PC-3 (cell line): ENCODE data around the gene ADAMTSL1. TPM values are rescaled to one million over a fixed set of nuclear protein-coding genes. Genes with fewer than 3 reads are reported as not detected.

Source experiments
- ATAC-seq: fragments of 200-7000 bp; cut with Tn5 transposase; 2 replicates; pipeline ENCODE4 v1.9.1; 2020; ENCODE audit warnings: mild to moderate bottlenecking, moderate library complexity
- BruUV-seq: library from RNA; stranded (reverse); fragments of 400-500 nt; replicated peaks from 2 replicates; lab custom pipeline; 2021; lab: Mats Ljungman, UMichigan
- CTCF ChIA-PET: fragments of 300-600 bp; sonication (Branson Sonifier 250); formaldehyde crosslinking; loops from one replicate; lab custom pipeline; 2022; ENCODE audit warnings: antibody characterized with exemption; lab: Charles Lee
- POLR2A ChIA-PET: fragments of 300-600 bp; sonication (Branson Sonifier 250); formaldehyde crosslinking; loops from one replicate; lab custom pipeline; 2022; ENCODE audit warnings: antibody characterized with exemption; ENCODE audit not compliant: unreplicated experiment; lab: Charles Lee
- DNase-seq: peaks from one replicate; pipeline ENCODE4 v3.0.0-alpha.2; 2015
- H2AFZ ChIP-seq: fragments of 300-600 bp; sonication (generic); 2 replicates; pipeline ENCODE4 v1.6.0; 2016; ENCODE audit warnings: antibody characterized with exemption, low read length
- H3F3A ChIP-seq: fragments of 300-600 bp; sonication (generic); one replicate; pipeline ENCODE4 v1.6.0; 2017; ENCODE audit warnings: antibody characterized with exemption, low read length, control low read depth, mild to moderate bottlenecking; ENCODE audit not compliant: unreplicated experiment
- H3K27ac ChIP-seq: fragments of 300-600 bp; sonication (generic); 2 replicates; pipeline ENCODE4 v1.5.1; 2016; ENCODE audit warnings: mild to moderate bottlenecking, low read length
- H3K27me3 ChIP-seq: fragments of 300-600 bp; sonication (generic); 2 replicates; pipeline ENCODE4 v1.6.1; 2016; ENCODE audit warnings: low read length, mixed read lengths
- H3K36me3 ChIP-seq: fragments of 300-600 bp; sonication (generic); 2 replicates; pipeline ENCODE4 v1.6.1; 2016; ENCODE audit warnings: low read depth, mixed run types, low read length, mixed read lengths
- H3K4me1 ChIP-seq: fragments of 300-600 bp; sonication (generic); 2 replicates; pipeline ENCODE4 v1.5.1; 2016; ENCODE audit warnings: low read length; ENCODE audit not compliant: insufficient read depth
- H3K4me2 ChIP-seq: fragments of 300-600 bp; sonication (generic); 2 replicates; pipeline ENCODE4 v1.6.0; 2016; ENCODE audit warnings: low read length
- H3K4me3 ChIP-seq: fragments of 300-600 bp; sonication (generic); 2 replicates; pipeline ENCODE4 v1.5.1; 2016; ENCODE audit warnings: mild to moderate bottlenecking, low read length, mixed read lengths
- H3K79me2 ChIP-seq: fragments of 300-600 bp; sonication (generic); 2 replicates; pipeline ENCODE4 v1.6.1; 2017; ENCODE audit warnings: low read length, mixed read lengths
- H3K9ac ChIP-seq: fragments of 300-600 bp; sonication (generic); 2 replicates; pipeline ENCODE4 v1.6.0; 2016; ENCODE audit warnings: mild to moderate bottlenecking, low read length
- H3K9me2 ChIP-seq: fragments of 300-600 bp; sonication (generic); replicated peaks from 2 replicates; pipeline ENCODE4 v1.6.1; 2016; ENCODE audit warnings: mixed run types, low read length, mixed read lengths
- H3K9me3 ChIP-seq: fragments of 300-600 bp; sonication (generic); 2 replicates; pipeline ENCODE4 v1.6.1; 2016; ENCODE audit warnings: low read length, mixed read lengths
- H4K20me1 ChIP-seq: fragments of 300-600 bp; sonication (generic); 2 replicates; pipeline ENCODE4 v1.6.1; 2016; ENCODE audit warnings: low read length, mixed read lengths
- EZH2 ChIP-seq: fragments of 300-600 bp; sonication (generic); IDR thresholded peaks from one replicate; pipeline ENCODE4 v1.6.1; 2017; ENCODE audit warnings: antibody characterized with exemption, mild to moderate bottlenecking, low read length; ENCODE audit not compliant: unreplicated experiment
- EZH2phosphoT487 ChIP-seq: fragments of 300-600 bp; sonication (generic); IDR thresholded peaks from 2 replicates; pipeline ENCODE4 v1.6.1; 2018; ENCODE audit warnings: mild to moderate bottlenecking, antibody characterized with exemption, low read length, borderline replicate concordance
- intact Hi-C: fragments of 100-400 bp; cut with micrococcal nuclease; formaldehyde crosslinking; loops from 2 replicates; pipeline ENCODE4 v1.9.0; 2023
- total RNA-seq: library from RNA; depleted of rRNA; stranded (reverse); fragments of >200 nt; gene quantifications from 2 replicates; pipeline ENCODE4 v1.2.3, GENCODE V29; 2014
- TF ChIP-seq, protein P1 (sequence below): fragments of 300-600 bp; sonication (generic); conservative IDR thresholded peaks from 2 replicates; pipeline ENCODE4 v1.5.1; 2017; ENCODE audit warnings: antibody characterized with exemption, low read depth, mild to moderate bottlenecking, low read length

Gene ADAMTSL1
- total RNA-seq, 1 experiment from 2014 or later: 0.26 TPM

DNA sequence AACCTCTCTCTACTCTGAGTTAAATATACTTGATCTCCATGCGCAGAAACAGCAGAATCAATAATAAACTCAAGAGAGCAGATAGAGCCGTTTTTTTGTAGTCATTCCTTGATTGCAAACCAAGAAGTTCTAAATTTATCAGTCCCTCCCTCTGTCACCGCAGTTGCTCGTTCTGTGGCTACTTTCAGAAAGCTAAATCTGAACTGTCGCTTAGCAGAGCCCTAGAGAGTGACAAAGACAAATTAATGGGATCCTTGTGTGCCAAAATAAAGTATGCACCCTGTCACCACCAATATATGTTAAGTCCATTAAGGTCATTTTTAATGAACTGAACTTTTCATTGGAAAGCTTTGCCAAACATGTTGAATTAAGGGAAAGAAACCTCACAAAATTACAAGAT, 218.3 kb downstream of the ADAMTSL1 start:
- H4K20me1 ChIP-seq: no peaks in the 10 kb centered on the region
- H3K4me1 ChIP-seq: no peaks in the 10 kb centered on the region
- H2AFZ ChIP-seq: no peak overlapping the region
- H3K79me2 ChIP-seq: no peaks in the 10 kb centered on the region
- BruUV-seq: no TSS peak
- H3K9me2 ChIP-seq: no peaks in the 10 kb centered on the region
- no peak for ATAC-seq
- ChIA-PET CTCF (no interaction called here), POLR2A (interaction anchor here (0.7 kb wide), 1 partner anchor 1504 kb away, joined by 3 read pairs; no protein-coding TSS in a partner anchor)
- H3K9ac ChIP-seq: no peak overlapping the region
- H3K4me2 ChIP-seq: no peak overlapping the region
- H3K4me3 ChIP-seq: no peak overlapping the region
- H3K27ac ChIP-seq: no peak overlapping the region
- no peak for DNase-seq
- TF ChIP-seq EZH2phosphoT487: no peak
- no peak for TF ChIP-seq EZH2
- TF ChIP-seq, protein P1, sequence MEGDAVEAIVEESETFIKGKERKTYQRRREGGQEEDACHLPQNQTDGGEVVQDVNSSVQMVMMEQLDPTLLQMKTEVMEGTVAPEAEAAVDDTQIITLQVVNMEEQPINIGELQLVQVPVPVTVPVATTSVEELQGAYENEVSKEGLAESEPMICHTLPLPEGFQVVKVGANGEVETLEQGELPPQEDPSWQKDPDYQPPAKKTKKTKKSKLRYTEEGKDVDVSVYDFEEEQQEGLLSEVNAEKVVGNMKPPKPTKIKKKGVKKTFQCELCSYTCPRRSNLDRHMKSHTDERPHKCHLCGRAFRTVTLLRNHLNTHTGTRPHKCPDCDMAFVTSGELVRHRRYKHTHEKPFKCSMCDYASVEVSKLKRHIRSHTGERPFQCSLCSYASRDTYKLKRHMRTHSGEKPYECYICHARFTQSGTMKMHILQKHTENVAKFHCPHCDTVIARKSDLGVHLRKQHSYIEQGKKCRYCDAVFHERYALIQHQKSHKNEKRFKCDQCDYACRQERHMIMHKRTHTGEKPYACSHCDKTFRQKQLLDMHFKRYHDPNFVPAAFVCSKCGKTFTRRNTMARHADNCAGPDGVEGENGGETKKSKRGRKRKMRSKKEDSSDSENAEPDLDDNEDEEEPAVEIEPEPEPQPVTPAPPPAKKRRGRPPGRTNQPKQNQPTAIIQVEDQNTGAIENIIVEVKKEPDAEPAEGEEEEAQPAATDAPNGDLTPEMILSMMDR: no peak
- H3K27me3 ChIP-seq: no peaks in the 10 kb centered on the region
- intact Hi-C loops: no loop called here
- H3F3A ChIP-seq: no peaks in the 10 kb centered on the region
- no peaks in the 10 kb centered on the region for H3K36me3 ChIP-seq
- no peaks in the 10 kb centered on the region for H3K9me3 ChIP-seq

DNA sequence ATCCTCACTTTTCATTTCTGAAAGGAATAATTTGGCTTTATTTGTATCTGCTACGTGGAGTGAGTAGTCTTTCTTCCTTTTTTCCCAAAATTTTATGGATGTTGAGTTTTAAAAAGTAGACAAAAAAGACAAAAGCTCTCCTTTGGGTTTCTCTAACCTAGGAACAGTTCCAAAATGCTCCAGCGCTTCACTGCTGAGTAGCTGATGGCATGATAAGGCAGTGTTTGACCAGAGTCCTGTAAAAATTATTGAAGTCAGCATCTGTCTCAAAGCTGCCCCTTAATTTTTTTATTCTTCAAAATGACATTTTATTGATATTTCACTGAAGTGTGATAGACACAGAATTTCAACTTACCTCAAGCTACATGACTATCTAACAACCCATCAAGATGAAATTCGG, 219.0 kb downstream of the ADAMTSL1 start:
- POLR2A ChIA-PET: no interaction called here

DNA sequence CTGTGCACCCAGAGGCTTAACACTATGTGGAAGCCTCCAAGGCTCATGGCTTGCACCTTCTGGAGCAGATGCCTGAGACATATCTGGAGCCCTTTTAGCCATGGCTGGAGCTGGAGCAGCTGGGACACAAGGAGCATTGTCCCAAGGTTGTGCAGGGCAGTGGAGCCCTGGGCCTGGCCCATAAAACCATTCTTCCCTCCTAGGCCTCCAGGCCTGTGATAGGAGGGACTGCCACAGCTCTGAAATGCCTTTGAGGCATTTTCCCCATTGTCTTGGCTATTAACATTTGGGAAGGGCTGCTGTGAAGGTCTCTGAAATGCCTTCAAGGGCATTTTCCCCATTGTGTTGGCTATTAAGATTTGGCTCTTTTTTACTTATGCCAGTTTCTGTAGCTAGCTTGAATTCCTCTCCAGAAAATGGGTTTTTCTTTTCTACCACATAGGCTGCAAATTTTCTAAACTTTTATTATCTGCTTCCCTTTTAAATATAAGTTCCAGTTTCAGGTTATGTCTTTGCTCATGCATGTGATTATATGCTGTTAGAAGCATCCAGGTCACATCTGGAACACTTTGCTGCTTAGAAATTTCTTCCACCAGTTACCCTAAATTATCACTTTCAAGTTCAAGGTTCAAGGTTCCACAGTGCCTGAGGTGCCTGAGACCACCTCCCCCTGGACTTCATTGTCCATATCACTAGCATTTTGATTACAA, 221.2 kb downstream of the ADAMTSL1 start:
- no TSS peak for BruUV-seq
- intact Hi-C loops: no loop called here

More for the DNA sequence above, 219.0 kb downstream of the ADAMTSL1 start:
- Histone ChIP-seq H3K4me1 (no peaks in the 10 kb centered on the region), H3K4me3 (no peak overlapping the region), H3F3A (no peaks in the 10 kb centered on the region), H3K9ac (no peak overlapping the region), H4K20me1 (no peaks in the 10 kb centered on the region), H3K9me3 (no peaks in the 10 kb centered on the region), H3K27ac (no peak overlapping the region), H3K79me2 (no peaks in the 10 kb centered on the region), H3K4me2 (no peak overlapping the region), H3K9me2 (no peaks in the 10 kb centered on the region), H3K27me3 (no peaks in the 10 kb centered on the region), H3K36me3 (no peaks in the 10 kb centered on the region), H2AFZ (no peak overlapping the region)
- DNase-seq: no peak
- ATAC-seq: no peak
- intact Hi-C loops: no loop called here
- CTCF ChIA-PET: no interaction called here
- BruUV-seq: no TSS peak
- TF ChIP-seq EZH2phosphoT487 (no peak), EZH2 (no peak)
- TF ChIP-seq, protein P1: no peak

More for the DNA sequence above, 221.2 kb downstream of the ADAMTSL1 start:
- H3K4me3 ChIP-seq: no peak overlapping the region
- H3F3A ChIP-seq: no peaks in the 10 kb centered on the region
- no peaks in the 10 kb centered on the region for H4K20me1 ChIP-seq
- TF ChIP-seq EZH2 (no peak), EZH2phosphoT487 (no peak)
- TF ChIP-seq, protein P1: no peak
- ChIA-PET CTCF (no interaction called here), POLR2A (no interaction called here)
- DNase-seq: no peak
- H3K36me3 ChIP-seq: no peaks in the 10 kb centered on the region
- H3K4me1 ChIP-seq: no peaks in the 10 kb centered on the region
- H3K9ac ChIP-seq: no peak overlapping the region
- H3K9me2 ChIP-seq: no peaks in the 10 kb centered on the region
- H3K4me2 ChIP-seq: no peak overlapping the region
- H3K27me3 ChIP-seq: no peaks in the 10 kb centered on the region
- H3K9me3 ChIP-seq: no peaks in the 10 kb centered on the region
- H3K79me2 ChIP-seq: no peaks in the 10 kb centered on the region
- no peak for ATAC-seq
- H2AFZ ChIP-seq: no peak overlapping the region
- no peak overlapping the region for H3K27ac ChIP-seq
